Left cardiac atrium (tissue), 4 donors: ENCODE results near the gene C8G. TPM values are rescaled to one million over a fixed set of nuclear protein-coding genes. Genes with fewer than 3 reads are reported as not detected.
A peak's percentile ranks its signal among the peaks of the same experiment; 100 is the strongest.

Experiments used
- ATAC-seq, 2 donors: fragments of 200-7000 bp; cut with Tn5 transposase; one replicate each; pipeline ENCODE4 v1.9.1; 2020; ENCODE audit warnings: mild to moderate bottlenecking in 2 of 2, moderate library complexity in 2 of 2
- DNase-seq: peaks from one replicate; pipeline ENCODE4 v3.0.0-alpha.2; 2020
- intact Hi-C, 2 donors: fragments of 100-400 bp; cut with DNase I; formaldehyde crosslinking; loops; one replicate each; pipeline versions ENCODE4 v1.14.1 to v1.15.1; 2022 to 2023
- total RNA-seq, 2 donors: library from RNA; stranded (reverse); fragmentation: NEBNext Ultra II Directional; extraction: Animal tissue kit (Norgen Biotek cat#: 25700); gene quantifications; one replicate each; pipeline ENCODE4 v1.2.1, GENCODE V29; 2021
- donor health status: DM: no; HTN: yes; CAD: no.
- donor health status: DM: no; HTN: yes; CAD: no; lungs with severe emphysema.
- donor health status: DM: yes; HTN: yes; CAD: no.
- donor health status: Dilated cardiomyopathy.

C8G gene
- total RNA-seq, 2 donors from 2014 or later, result 0.88 to 3.5 TPM

- ATAC-seq, result no peak
- peak; percentile 72 for DNase-seq
- intact Hi-C loops, result loop anchor here (2.0 to 10.0 kb wide), 3 partner anchors 47 to 87 kb away; partner anchors contain the start of genes CLIC3 (in 1 of the 2), FUT7 (in 1 of the 2) and PAXX (in 1 of the 2)
Measured at GRCh38 chr9:136947955-136948510, 3.0 kb downstream of the C8G start.

- ATAC-seq, result peak in 1 of 2 donors; percentile 1
- intact Hi-C loops, result loop anchor here (2.0 to 10.0 kb wide), 3 partner anchors 45 to 85 kb away; partner anchors contain the start of genes CLIC3 (in 1 of the 2), FUT7 (in 1 of the 2) and PAXX (in 1 of the 2)
- DNase-seq, result no peak
Measured at GRCh38 chr9:136949239-136949816, 4.3 kb downstream of the C8G start.

GRCh38 chr9:136949817-136950655, 5.0 kb downstream of the C8G start:
- ATAC-seq (peak; percentile 89), DNase-seq (peak; percentile 96)
- intact Hi-C loops, result loop anchor here (2.0 to 10.0 kb wide), 3 partner anchors 45 to 85 kb away; partner anchors contain the start of genes CLIC3 (in 1 of the 2), FUT7 (in 1 of the 2) and PAXX (in 1 of the 2)

- intact Hi-C loops, result no loop called here
- no peak for DNase-seq
- ATAC-seq, result peak; percentile 9 to 31
Measured at GRCh38 chr9:136950656-136951276, 5.7 kb downstream of the C8G start.

- intact Hi-C loops, result no loop called here
- peak; percentile 19 for DNase-seq
Measured at GRCh38 chr9:136951541-136952320, 6.7 kb downstream of the C8G start, which contains the start of gene LCN12. Gene LCN12, plus strand, starts transcription at chr9:136952273. Its CDS starts 55 bp downstream, at chr9:136952328.

GRCh38 chr9:136952321-136952850, 7.3 kb downstream of the C8G start:
- intact Hi-C loops, result no loop called here
- peak; percentile 0 to 7 for ATAC-seq
- DNase-seq, result no peak

More at GRCh38 chr9:136951541-136952320, 6.7 kb downstream of the C8G start, which contains the start of gene LCN12:
- ATAC-seq, result no peak

GRCh38 chr9:136952876-136953770, 8.1 kb downstream of the C8G start:
- intact Hi-C loops, result no loop called here
- ATAC-seq (no peak), DNase-seq (no peak)

GRCh38 chr9:136953771-136954269, 8.8 kb downstream of the C8G start:
- DNase-seq (no peak), ATAC-seq (no peak)
- intact Hi-C loops, result no loop called here

GRCh38 chr9:136954270-136955083, 9.4 kb downstream of the C8G start:
- intact Hi-C loops, result no loop called here
- no peak for DNase-seq

GRCh38 chr9:136955202-136955942, 10.3 kb downstream of the C8G start:
- DNase-seq, result no peak
- intact Hi-C loops, result no loop called here
- no peak for ATAC-seq

More at GRCh38 chr9:136954270-136955083, 9.4 kb downstream of the C8G start:
- ATAC-seq, result no peak

GRCh38 chr9:136955943-136956335, 10.9 kb downstream of the C8G start:
- intact Hi-C loops, result no loop called here
- ATAC-seq (no peak), DNase-seq (no peak)

GRCh38 chr9:136956604-136957003, 11.6 kb downstream of the C8G start:
- intact Hi-C loops, result no loop called here
- ATAC-seq, result no peak

GRCh38 chr9:136957461-136957860, 12.4 kb downstream of the C8G start:
- intact Hi-C loops, result no loop called here
- ATAC-seq (no peak), DNase-seq (no peak)

More at GRCh38 chr9:136956604-136957003, 11.6 kb downstream of the C8G start:
- no peak for DNase-seq

GRCh38 chr9:136957901-136958300, 12.9 kb downstream of the C8G start:
- intact Hi-C loops, result no loop called here
- ATAC-seq (no peak), DNase-seq (no peak)

- DNase-seq, result no peak
- intact Hi-C loops, result no loop called here
Measured at GRCh38 chr9:136958473-136958872, 13.4 kb downstream of the C8G start.

More at GRCh38 chr9:136958473-136958872, 13.4 kb downstream of the C8G start:
- ATAC-seq, result no peak
